Fibroblast of lung (primary cell): ENCODE measurements around the gene GUCA1C.

ENCODE experiments used
- CTCF ChIP-seq, 2 donors: IDR thresholded peaks in 1 of 2; conservative IDR thresholded peaks in 1 of 2; 1 replicate in 1 of 2; 2 replicates in 1 of 2; pipeline ENCODE4 v1.5.1; 2011 to 2012; ENCODE audit warnings: low read length in 2 of 2, control low read depth in 1 of 2, inconsistent platforms in 1 of 2, low read depth in 1 of 2, mild to moderate bottlenecking in 1 of 2
- EZH2 ChIP-seq: IDR thresholded peaks from 2 replicates; pipeline ENCODE4 v1.5.1; 2012; ENCODE audit warnings: low read length, control low read depth, mild to moderate bottlenecking; ENCODE audit errors: missing control alignments

GRCh38 chr3:108887777-108888176 lies 65.9 kb downstream of the GUCA1C start:
- TF ChIP-seq EZH2 (no peak), CTCF (conservative IDR thresholded peaks at IDR 0.05 in 1 of 2, IDR thresholded peaks at IDR 0.05 in 1 of 2; ENCODE audit: low read depth in 1 of 2, low read length in 2 of 2) (no peak)
